B cell (primary cell): ENCODE data around the gene PITPNM3. TPM values are rescaled to one million over a fixed set of nuclear protein-coding genes. Genes with fewer than 3 reads are reported as not detected.

Experiments used
- ATAC-seq: fragments of 200-7000 bp; cut with Tn5 transposase; one replicate; pipeline ENCODE4 v1.10.0; 2021; ENCODE audit warnings: low read depth, mild to moderate bottlenecking, moderate number of reproducible peaks, moderate library complexity
- CTCF ChIA-PET: fragments of 350-600 bp; sonication (Branson Sonifier 250); formaldehyde crosslinking; loops from one replicate; lab custom pipeline; 2021; ENCODE audit warnings: antibody characterized with exemption, inconsistent platforms; lab: Charles Lee
- POLR2A ChIA-PET: fragments of 350-600 bp; sonication (Branson Sonifier 250); formaldehyde crosslinking; loops from one replicate; lab custom pipeline; 2021; ENCODE audit warnings: antibody characterized with exemption; lab: Charles Lee
- DNase-seq: peaks from one replicate; pipeline ENCODE4 v3.0.0; 2013
- H2AFZ ChIP-seq: 2 replicates; pipeline ENCODE4 v1.6.1; 2012; ENCODE audit warnings: mild to moderate bottlenecking, low read depth, low read length; ENCODE audit not compliant: insufficient read depth, poor library complexity, severe bottlenecking
- H3K27ac ChIP-seq, 2 donors: 1 replicate in 1 of 2; 2 replicates in 1 of 2; pipeline ENCODE4 v1.5.1; 2012 to 2013; ENCODE audit warnings: low read length in 2 of 2, mild to moderate bottlenecking in 2 of 2, moderate library complexity in 1 of 2
- H3K27me3 ChIP-seq, 4 experiments: fragments of 200-600 bp in 1 of 4; sonication (generic) in 1 of 4; replicated peaks in 1 of 4; 1 replicate in 2 of 4; 2 replicates in 2 of 4; pipeline versions ENCODE4 v1.6.1 to v1.7.0; 2013 to 2016; ENCODE audit warnings: low read length in 3 of 4, mild to moderate bottlenecking in 2 of 4, mixed read lengths in 1 of 4, moderate library complexity in 1 of 4; ENCODE audit not compliant: insufficient read depth in 4 of 4, control insufficient read depth in 3 of 4; ENCODE audit errors: control extremely low read depth in 1 of 4
- H3K36me3 ChIP-seq, 2 experiments: replicated peaks in 1 of 2; 1 replicate in 1 of 2; 2 replicates in 1 of 2; pipeline versions ENCODE4 v1.6.1 to v1.7.1; 2013; ENCODE audit warnings: low read length in 1 of 2; ENCODE audit not compliant: insufficient read depth in 2 of 2, control insufficient read depth in 1 of 2; ENCODE audit errors: control extremely low read depth in 1 of 2, extremely low read depth in 1 of 2
- H3K4me1 ChIP-seq, 2 donors: fragments of 200-600 bp in 1 of 2; sonication (generic) in 1 of 2; 1 replicate in 1 of 2; 2 replicates in 1 of 2; pipeline versions ENCODE4 v1.5.1 to v1.6.1; 2013 to 2017; ENCODE audit warnings: low read length in 2 of 2; ENCODE audit not compliant: control insufficient read depth in 2 of 2, insufficient read depth in 2 of 2
- H3K4me2 ChIP-seq: replicated peaks from 2 replicates; pipeline ENCODE3; 2012; ENCODE audit warnings: mild to moderate bottlenecking, low read depth, low read length; ENCODE audit not compliant: poor library complexity, severe bottlenecking
- H3K4me3 ChIP-seq, 5 experiments: fragments of 200-600 bp in 1 of 5; sonication (generic) in 1 of 5; 1 replicate in 3 of 5; 2 replicates in 2 of 5; pipeline versions ENCODE4 v1.5.1 to v1.7.0; 2011 to 2016; ENCODE audit warnings: low read length in 4 of 5, mild to moderate bottlenecking in 4 of 5, low read depth in 2 of 5, control low read depth in 1 of 5, moderate library complexity in 1 of 5; ENCODE audit not compliant: insufficient read depth in 1 of 5; ENCODE audit errors: control extremely low read depth in 1 of 5, extremely low read depth in 1 of 5
- H3K79me2 ChIP-seq: fragments of 200-600 bp; sonication (generic); one replicate; pipeline ENCODE4 v1.6.0; 2016; ENCODE audit warnings: low read length; ENCODE audit not compliant: control insufficient read depth, insufficient read depth
- H3K9ac ChIP-seq: fragments of 200-600 bp; sonication (generic); 2 replicates; pipeline ENCODE4 v1.6.1; 2017; ENCODE audit warnings: mild to moderate bottlenecking, low read length, moderate library complexity
- H3K9me3 ChIP-seq, 3 donors: one replicate each; pipeline versions ENCODE4 v1.6.1 to v1.7.1; 2013; ENCODE audit warnings: low read length in 2 of 3; ENCODE audit not compliant: control insufficient read depth in 2 of 3, insufficient read depth in 1 of 3; ENCODE audit errors: control extremely low read depth in 1 of 3
- H4K20me1 ChIP-seq: 2 replicates; pipeline ENCODE4 v1.6.0; 2012; ENCODE audit warnings: mild to moderate bottlenecking, low read length; ENCODE audit not compliant: insufficient read depth, control insufficient read depth, poor library complexity, severe bottlenecking
- H3K27ac Mint-ChIP-seq: one replicate; pipeline ENCODE4 v1.8.0; 2021; ENCODE audit warnings: mixed read lengths
- H3K27me3 Mint-ChIP-seq: one replicate; pipeline ENCODE4 v1.8.0; 2021; ENCODE audit warnings: mixed read lengths
- H3K4me1 Mint-ChIP-seq: one replicate; pipeline ENCODE4 v1.8.0; 2021; ENCODE audit warnings: mixed read lengths
- H3K4me3 Mint-ChIP-seq: one replicate; pipeline ENCODE4 v1.8.0; 2021; ENCODE audit warnings: mixed read lengths
- H3K9me3 Mint-ChIP-seq: one replicate; pipeline ENCODE4 v1.8.0; 2022; ENCODE audit warnings: mixed read lengths; ENCODE audit not compliant: insufficient read depth
- CTCF ChIP-seq: fragments of 200-600 bp; IDR thresholded peaks from one replicate; pipeline ENCODE4 v1.8.0; 2022; ENCODE audit warnings: antibody characterized with exemption, mild to moderate bottlenecking
- EZH2 ChIP-seq: IDR thresholded peaks from 2 replicates; pipeline ENCODE4 v1.6.1; 2012; ENCODE audit warnings: borderline replicate concordance, low read depth, mild to moderate bottlenecking, moderate library complexity, low read length; ENCODE audit not compliant: insufficient read depth, poor library complexity, severe bottlenecking
- WGBS: methylation state at CpG from one replicate; pipeline ENCODE4 v1.1.5; 2013; ENCODE audit warnings: missing lambda C conversion rate; ENCODE audit not compliant: insufficient coverage; 5-methylcytosine and 5-hydroxymethylcytosine counted together
- intact Hi-C: fragments of 100-400 bp; cut with micrococcal nuclease; formaldehyde crosslinking; loops from one replicate; pipeline ENCODE4 v1.10.0; 2022
- polyA plus RNA-seq: library from polyadenylated mRNA; depleted of rRNA; stranded (reverse); fragments of >200 nt; gene quantifications from 2 replicates; pipeline ENCODE4 v1.2.3, GENCODE V29; 2012
- total RNA-seq, 2 donors: library from RNA; stranded (reverse); fragments of 120-200 nt in 1 of 2; gene quantifications; 1 replicate in 1 of 2; 2 replicates in 1 of 2; pipeline versions ENCODE4 v1.2.3 to v1.2.4, GENCODE V29; 2013 to 2022

Gene PITPNM3
- total and polyA plus RNA-seq, 2 donors (not counting 1 experiment from before 2014, with no cell fraction given) = 0.31 to 0.49 TPM

- no peaks in the 10 kb centered on the region for H3K4me1 Mint-ChIP-seq
- no peaks in the 10 kb centered on the region for H3K27me3 ChIP-seq
- H3K79me2 ChIP-seq = no peaks in the 10 kb centered on the region
- H3K9ac ChIP-seq = no peak overlapping the region
- no peaks in the 10 kb centered on the region for H3K9me3 ChIP-seq
- H3K27ac Mint-ChIP-seq = no peak overlapping the region
- H3K27ac ChIP-seq = no peak overlapping the region
- H3K4me3 ChIP-seq = no peak overlapping the region
- no peaks in the 10 kb centered on the region for H3K9me3 Mint-ChIP-seq
- ATAC-seq = no peak
- no peaks in the 10 kb centered on the region for H4K20me1 ChIP-seq
- CTCF ChIA-PET = no interaction called here
- intact Hi-C loops = no loop called here
- no peaks in the 10 kb centered on the region for H3K4me1 ChIP-seq
- POLR2A ChIA-PET = no interaction called here
- 95% methylated on average over 12 of the region's 12 CpGs for WGBS
- no peak overlapping the region for H2AFZ ChIP-seq
- DNase-seq = no peak
- peaks cover 15% of the 10 kb centered on the region for H3K27me3 Mint-ChIP-seq
- H3K4me3 Mint-ChIP-seq = no peak overlapping the region
- TF ChIP-seq CTCF (no peak), EZH2 (no peak)
- H3K36me3 ChIP-seq = no peaks in the 10 kb centered on the region
- no peak overlapping the region for H3K4me2 ChIP-seq
Measured at GRCh38 chr17:6568184-6568758, 11.9 kb upstream of the PITPNM3 start.

- H3K27ac Mint-ChIP-seq = no peak overlapping the region
- no peaks in the 10 kb centered on the region for H3K9me3 ChIP-seq
- no peaks in the 10 kb centered on the region for H4K20me1 ChIP-seq
- ChIA-PET POLR2A (no interaction called here), CTCF (no interaction called here)
- no peaks in the 10 kb centered on the region for H3K4me1 ChIP-seq
- H3K36me3 ChIP-seq = no peaks in the 10 kb centered on the region
- H3K4me1 Mint-ChIP-seq = no peaks in the 10 kb centered on the region
- H3K9ac ChIP-seq = no peak overlapping the region
- no peak overlapping the region for H2AFZ ChIP-seq
- H3K4me3 Mint-ChIP-seq = no peak overlapping the region
- no peak for TF ChIP-seq CTCF
- no peak for TF ChIP-seq EZH2
- H3K27me3 Mint-ChIP-seq = peaks cover 21% of the 10 kb centered on the region
- no peak overlapping the region for H3K27ac ChIP-seq
- no peak overlapping the region for H3K4me3 ChIP-seq
- intact Hi-C loops = no loop called here
- ATAC-seq = no peak
- H3K4me2 ChIP-seq = no peak overlapping the region
- H3K79me2 ChIP-seq = no peaks in the 10 kb centered on the region
- 95% methylated on average over 10 of the region's 15 CpGs for WGBS
- H3K9me3 Mint-ChIP-seq = no peaks in the 10 kb centered on the region
- DNase-seq = no peak
- no peaks in the 10 kb centered on the region for H3K27me3 ChIP-seq
Measured at GRCh38 chr17:6567528-6568183, 11.3 kb upstream of the PITPNM3 start.
